ENCODE results near the gene SLC5A1. TPM values are rescaled to one million over a fixed set of nuclear protein-coding genes. Genes with fewer than 3 reads are reported as not detected.
"Not testable (repeated sequence)": the region's sequence is repeated elsewhere in the genome, so short reads cannot be mapped to it uniquely, and the experiment has no call there.

SLC5A1 gene
- total RNA-seq, 2 experiments from 2014 or later: not detected

- H3K9me3 Mint-ChIP-seq: peaks cover 7% of the 10 kb centered on the region
- H3K36me3 Mint-ChIP-seq (ENCODE audit: low read depth): peaks cover 6% of the 10 kb centered on the region
- ChIA-PET POLR2A (interaction anchor here (0.7 kb wide), 1 partner anchor 331 kb away, joined by 3 read pairs; no protein-coding TSS in a partner anchor), CTCF (no interaction called here)
- peaks cover 46% of the 10 kb centered on the region for H3K4me1 Mint-ChIP-seq
- peak overlapping the region; percentile 34 for H3K27ac Mint-ChIP-seq
- H3K4me3 Mint-ChIP-seq: no peak overlapping the region
- peak; percentile 27 for DNase-seq
- peaks cover 3% of the 10 kb centered on the region for H3K27me3 Mint-ChIP-seq
These were observed 101.6 kb downstream of the SLC5A1 start for GRCh38 chr22:32144496-32145274.

- H3K27me3 Mint-ChIP-seq; H3K36me3 Mint-ChIP-seq (ENCODE audit: low read depth); H3K9me3 Mint-ChIP-seq; POLR2A ChIA-PET; DNase-seq; H3K27ac Mint-ChIP-seq; H3K4me3 Mint-ChIP-seq; CTCF ChIA-PET: not testable (repeated sequence)
- H3K4me1 Mint-ChIP-seq: peaks cover 43% of the 10 kb centered on the region
These were observed 104.1 kb downstream of the SLC5A1 start for GRCh38 chr22:32147128-32147527.

GRCh38 chr22:32148372-32148771 lies 105.3 kb downstream of the SLC5A1 start:
- POLR2A ChIA-PET; H3K9me3 Mint-ChIP-seq; H3K27me3 Mint-ChIP-seq; H3K36me3 Mint-ChIP-seq (ENCODE audit: low read depth); H3K27ac Mint-ChIP-seq; DNase-seq; CTCF ChIA-PET; H3K4me3 Mint-ChIP-seq: not testable (repeated sequence)
- peaks cover 41% of the 10 kb centered on the region for H3K4me1 Mint-ChIP-seq

GRCh38 chr22:32150647-32151046 lies 107.6 kb downstream of the SLC5A1 start:
- not testable (repeated sequence) for H3K9me3 Mint-ChIP-seq

GRCh38 chr22:32151641-32152040 lies 108.6 kb downstream of the SLC5A1 start:
- H3K27me3 Mint-ChIP-seq: peaks cover 13% of the 10 kb centered on the region
- peaks cover 27% of the 10 kb centered on the region for H3K4me1 Mint-ChIP-seq
- CTCF ChIA-PET; H3K27ac Mint-ChIP-seq; H3K9me3 Mint-ChIP-seq; H3K4me3 Mint-ChIP-seq; POLR2A ChIA-PET; H3K36me3 Mint-ChIP-seq (ENCODE audit: low read depth); DNase-seq: not testable (repeated sequence)

More at GRCh38 chr22:32150647-32151046, 107.6 kb downstream of the SLC5A1 start:
- POLR2A ChIA-PET; H3K27ac Mint-ChIP-seq; H3K4me3 Mint-ChIP-seq; H3K36me3 Mint-ChIP-seq (ENCODE audit: low read depth); DNase-seq; CTCF ChIA-PET: not testable (repeated sequence)
- Mint-ChIP-seq H3K27me3 (peaks cover 10% of the 10 kb centered on the region), H3K4me1 (peaks cover 27% of the 10 kb centered on the region)

GRCh38 chr22:32154727-32155126 lies 111.7 kb downstream of the SLC5A1 start:
- H3K27me3 Mint-ChIP-seq: peaks cover 13% of the 10 kb centered on the region
- H3K27ac Mint-ChIP-seq; H3K9me3 Mint-ChIP-seq; DNase-seq; H3K36me3 Mint-ChIP-seq (ENCODE audit: low read depth); POLR2A ChIA-PET; H3K4me3 Mint-ChIP-seq; CTCF ChIA-PET: not testable (repeated sequence)
- peaks cover 27% of the 10 kb centered on the region for H3K4me1 Mint-ChIP-seq

GRCh38 chr22:32157632-32158031 lies 114.6 kb downstream of the SLC5A1 start:
- H3K9me3 Mint-ChIP-seq; H3K36me3 Mint-ChIP-seq (ENCODE audit: low read depth); H3K27ac Mint-ChIP-seq; H3K4me3 Mint-ChIP-seq; POLR2A ChIA-PET; DNase-seq: not testable (repeated sequence)
- peaks cover 16% of the 10 kb centered on the region for H3K4me1 Mint-ChIP-seq
- peaks cover 18% of the 10 kb centered on the region for H3K27me3 Mint-ChIP-seq
- CTCF ChIA-PET: interaction anchor here (0.8 kb wide), 1 partner anchor 16 kb away, joined by 3 read pairs; no protein-coding TSS in a partner anchor

GRCh38 chr22:32158712-32159533 lies 115.9 kb downstream of the SLC5A1 start, which contains the start of gene C22orf42:
Gene C22orf42, minus strand, starts transcription at chr22:32159303. Its CDS starts 88 bp downstream, at chr22:32159215.
- POLR2A ChIA-PET: no interaction called here

GRCh38 chr22:32160411-32160810 lies 117.3 kb downstream of the SLC5A1 start:
- POLR2A ChIA-PET: not testable (repeated sequence)

More at GRCh38 chr22:32158712-32159533, 115.9 kb downstream of the SLC5A1 start, which contains the start of gene C22orf42:
- no peak for DNase-seq
- peaks cover 25% of the 10 kb centered on the region for H3K27me3 Mint-ChIP-seq
- no peaks in the 10 kb centered on the region for H3K36me3 Mint-ChIP-seq (ENCODE audit: low read depth)
- H3K4me1 Mint-ChIP-seq: peaks cover 6% of the 10 kb centered on the region
- CTCF ChIA-PET: no interaction called here
- H3K27ac Mint-ChIP-seq: no peak within 1 kb of the TSS
- no peak within 1 kb of the TSS for H3K4me3 Mint-ChIP-seq
- no peaks in the 10 kb centered on the region for H3K9me3 Mint-ChIP-seq

More at GRCh38 chr22:32160411-32160810, 117.3 kb downstream of the SLC5A1 start:
- H3K27me3 Mint-ChIP-seq: peaks cover 24% of the 10 kb centered on the region
- H3K4me3 Mint-ChIP-seq; H3K4me1 Mint-ChIP-seq; H3K9me3 Mint-ChIP-seq; DNase-seq; H3K36me3 Mint-ChIP-seq (ENCODE audit: low read depth); H3K27ac Mint-ChIP-seq; CTCF ChIA-PET: not testable (repeated sequence)

Other genes with a start within 250 kb of the SLC5A1 start
- 100 to 1,000 TPM; 182 to 190 TPM for gene YWHAH, start 98.7 kb upstream of the SLC5A1 start, total RNA-seq
- gene C22orf42, start 116.0 kb downstream of the SLC5A1 start, total RNA-seq: not detected
- gene RFPL2, start 161.8 kb downstream of the SLC5A1 start, total RNA-seq: under 1 TPM in 1 of 2 experiments, not detected in 1; 0.30 TPM
- not detected for gene SLC5A4, start 212.1 kb downstream of the SLC5A1 start, total RNA-seq

All from activated CD4-positive, alpha-beta T cell treated with anti-CD3 and anti-CD28 coated beads, Interleukin-2, amount 10 ng/mL, durations not matched to agents 7 days and 5 days (primary cell).